Transverse colon (tissue), 4 donors: ENCODE data around the gene HEG1. TPM values are rescaled to one million over a fixed set of nuclear protein-coding genes. Genes with fewer than 3 reads are reported as not detected.

Experiments
- DNase-seq: peaks from one replicate; pipeline ENCODE4 v3.0.0-alpha.2; 2019
- H3K27ac ChIP-seq, 4 donors: fragments of 200-600 bp; sonication (generic); 2 replicates each; pipeline ENCODE4 v1.5.1; 2016 to 2018; ENCODE audit warnings: inconsistent platforms in 4 of 4
- H3K27me3 ChIP-seq: fragments of 200-600 bp; sonication (generic); 2 replicates; pipeline ENCODE4 v1.5.1; 2017; ENCODE audit warnings: inconsistent platforms
- H3K36me3 ChIP-seq, 4 donors: fragments of 200-600 bp; sonication (generic); 2 replicates each; pipeline ENCODE4 v1.5.1; 2017 to 2019; ENCODE audit warnings: inconsistent platforms in 4 of 4
- H3K4me1 ChIP-seq, 4 donors: fragments of 200-600 bp; sonication (generic); 2 replicates each; pipeline ENCODE4 v1.5.1; 2017 to 2020; ENCODE audit warnings: inconsistent platforms in 4 of 4
- H3K4me3 ChIP-seq, 4 donors: fragments of 200-600 bp; sonication (generic); 1 replicate in 1 of 4; 2 replicates in 3 of 4; pipeline versions ENCODE4 v1.5.1 to v1.6.1; 2017 to 2019; ENCODE audit warnings: inconsistent platforms in 4 of 4
- H3K9me3 ChIP-seq, 2 donors: fragments of 200-600 bp; sonication (generic); 2 replicates each; pipeline ENCODE4 v1.5.1; 2017 to 2019; ENCODE audit warnings: inconsistent platforms in 2 of 2
- EP300 ChIP-seq: sonication (generic); formaldehyde crosslinking; IDR thresholded peaks from one replicate; pipeline ENCODE4 v1.6.1; 2017; ENCODE audit warnings: antibody characterized with exemption, low read depth
- POLR2A ChIP-seq: fragments of 450-650 bp; IDR thresholded peaks from one replicate; pipeline ENCODE4 v1.6.1; 2016; ENCODE audit warnings: antibody characterized with exemption, mild to moderate bottlenecking, moderate library complexity
- POLR2AphosphoS5 ChIP-seq, 3 donors: sonication (generic); formaldehyde crosslinking; IDR thresholded peaks; one replicate each; pipeline ENCODE4 v1.6.1; 2016; ENCODE audit warnings: antibody characterized with exemption in 3 of 3
- WGBS, 2 donors: methylation state at CpG; one replicate each; pipeline ENCODE4 v1.1.5; 2018; ENCODE audit warnings: low coverage in 1 of 2; 5-methylcytosine and 5-hydroxymethylcytosine counted together
- in situ Hi-C, 4 donors: fragments of 200-750 bp; cut with MboI; loops; one replicate each; pipeline versions ENCODE4 v1.15.0 to v1.15.1; 2017; ENCODE audit warnings: low sequenced_read_pairs in 3 of 4, low pct_ligation_motif_present in 1 of 4, low pct_unique_long_range_greater_than_20kb in 1 of 4
- intact Hi-C: fragments of 100-400 bp; cut with DNase I; formaldehyde crosslinking; loops from one replicate; pipeline ENCODE4 v1.15.1; 2023; ENCODE audit warnings: low total_unique reads
- total RNA-seq, 4 donors: library from RNA; depleted of rRNA; stranded (reverse); fragments of >200 nt; gene quantifications; one replicate each; pipeline ENCODE4 v1.1.0, GENCODE V29; 2016
- TF ChIP-seq, protein P1 (sequence below), 5 experiments: fragments of 200-600 bp in 3 of 5; fragments of 450-650 bp in 2 of 5; sonication (generic) in 3 of 5; IDR thresholded peaks; 1 replicate in 2 of 5; 2 replicates in 3 of 5; pipeline ENCODE4 v1.5.1; 2016 to 2017; ENCODE audit warnings: antibody characterized with exemption in 5 of 5, inconsistent platforms in 3 of 5, mild to moderate bottlenecking in 2 of 5, moderate library complexity in 1 of 5

The HEG1 gene
- total RNA-seq, 4 donors from 2014 or later = 8.9 to 97.3 (median 10.6) TPM

- peak overlapping the region; percentile 49 to 77 (median 72) for H3K27ac ChIP-seq
- H3K9me3 ChIP-seq = no peaks in the 10 kb centered on the region
- no peak overlapping the region for H3K4me3 ChIP-seq
- no peak for TF ChIP-seq POLR2AphosphoS5 (IDR thresholded peaks at IDR 0.05)
- TF ChIP-seq EP300 = no peak
- TF ChIP-seq, protein P1, sequence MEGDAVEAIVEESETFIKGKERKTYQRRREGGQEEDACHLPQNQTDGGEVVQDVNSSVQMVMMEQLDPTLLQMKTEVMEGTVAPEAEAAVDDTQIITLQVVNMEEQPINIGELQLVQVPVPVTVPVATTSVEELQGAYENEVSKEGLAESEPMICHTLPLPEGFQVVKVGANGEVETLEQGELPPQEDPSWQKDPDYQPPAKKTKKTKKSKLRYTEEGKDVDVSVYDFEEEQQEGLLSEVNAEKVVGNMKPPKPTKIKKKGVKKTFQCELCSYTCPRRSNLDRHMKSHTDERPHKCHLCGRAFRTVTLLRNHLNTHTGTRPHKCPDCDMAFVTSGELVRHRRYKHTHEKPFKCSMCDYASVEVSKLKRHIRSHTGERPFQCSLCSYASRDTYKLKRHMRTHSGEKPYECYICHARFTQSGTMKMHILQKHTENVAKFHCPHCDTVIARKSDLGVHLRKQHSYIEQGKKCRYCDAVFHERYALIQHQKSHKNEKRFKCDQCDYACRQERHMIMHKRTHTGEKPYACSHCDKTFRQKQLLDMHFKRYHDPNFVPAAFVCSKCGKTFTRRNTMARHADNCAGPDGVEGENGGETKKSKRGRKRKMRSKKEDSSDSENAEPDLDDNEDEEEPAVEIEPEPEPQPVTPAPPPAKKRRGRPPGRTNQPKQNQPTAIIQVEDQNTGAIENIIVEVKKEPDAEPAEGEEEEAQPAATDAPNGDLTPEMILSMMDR (IDR thresholded peaks at IDR 0.05) = no peak
- no peak for TF ChIP-seq POLR2A
- no peak for DNase-seq
- in situ Hi-C loops = no loop called here
- H3K27me3 ChIP-seq = no peaks in the 10 kb centered on the region
- 78 to 89% methylated on average over 3 to 10 of the region's 10 CpGs for WGBS, 2 donors
- H3K4me1 ChIP-seq = peaks cover 23 to 63% (median 31%) of the 10 kb centered on the region in 4 donors
- intact Hi-C loops = loop anchor here (5.0 kb wide), 2 partner anchors 48 to 147 kb away; no protein-coding TSS in a partner anchor
- H3K36me3 ChIP-seq = no peaks in the 10 kb centered on the region
These were observed 51.8 kb downstream of the HEG1 start for GRCh38 chr3:125003859-125004595.

- in situ Hi-C loops = no loop called here
- intact Hi-C loops = loop anchor here (5.0 kb wide), 2 partner anchors 49 to 146 kb away; no protein-coding TSS in a partner anchor
These were observed 52.4 kb downstream of the HEG1 start for GRCh38 chr3:125003369-125003853.

DNA sequence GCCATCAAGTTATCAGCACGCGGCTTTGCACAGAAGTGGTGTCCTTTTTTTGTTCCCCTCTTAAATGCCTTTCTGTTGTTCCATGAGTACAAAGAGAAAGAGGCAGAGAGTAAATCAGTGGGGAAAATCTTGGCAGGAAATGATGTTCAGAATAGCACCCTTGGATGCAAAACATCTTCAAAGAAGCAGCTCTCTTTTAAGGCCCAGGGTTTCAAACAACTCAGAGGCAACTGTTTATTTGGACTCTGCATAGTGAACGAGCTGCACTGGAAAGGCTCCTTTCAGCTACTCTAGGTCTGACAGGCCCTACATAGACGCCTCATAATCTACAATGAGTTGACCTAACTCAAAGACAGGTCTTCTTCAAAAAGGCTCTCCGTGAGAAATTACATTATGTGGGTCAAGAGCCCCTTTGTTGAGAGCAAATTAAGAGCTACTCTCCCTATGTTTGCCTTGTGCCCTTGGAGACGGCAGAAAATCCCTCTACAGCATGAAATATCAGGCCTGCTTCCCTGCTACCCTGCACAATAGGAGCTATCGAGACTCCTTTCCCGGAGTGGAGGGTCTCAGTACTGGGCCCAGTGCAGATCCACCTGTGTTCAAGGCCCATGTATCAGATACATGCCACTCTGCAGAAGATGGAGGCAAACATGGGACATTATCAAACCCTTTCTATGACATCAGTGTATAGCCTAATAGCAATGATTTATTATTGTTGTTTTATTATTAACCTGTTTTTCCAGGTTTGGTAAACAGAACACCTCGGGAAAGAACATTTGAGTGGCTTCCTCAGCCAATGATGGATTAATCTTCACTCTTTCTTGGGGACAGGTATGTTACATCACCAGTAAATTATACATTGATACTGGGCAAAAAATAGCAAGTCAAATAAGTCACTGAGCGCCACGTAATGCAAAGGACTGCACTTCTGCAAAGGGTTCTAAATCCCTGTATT, 53.1 kb downstream of the HEG1 start:
- no peaks in the 10 kb centered on the region for H3K9me3 ChIP-seq
- 65 to 66% methylated on average over 6 to 11 of the region's 11 CpGs for WGBS, 2 donors
- intact Hi-C loops (loop anchor here (5.0 kb wide), 2 partner anchors 50 to 145 kb away; no protein-coding TSS in a partner anchor), in situ Hi-C loops (no loop called here)
- H3K4me3 ChIP-seq = no peak overlapping the region
- H3K36me3 ChIP-seq = no peaks in the 10 kb centered on the region
- peaks cover 23 to 63% (median 31%) of the 10 kb centered on the region in 4 donors for H3K4me1 ChIP-seq
- H3K27ac ChIP-seq = peak overlapping the region; percentile 49 to 77 (median 72)
- TF ChIP-seq EP300 = no peak
- peak in 1 of 3 donors; percentile 25 for TF ChIP-seq POLR2AphosphoS5 (IDR thresholded peaks at IDR 0.05)
- no peak for TF ChIP-seq POLR2A
- no peak for DNase-seq
- H3K27me3 ChIP-seq = no peaks in the 10 kb centered on the region

More at GRCh38 chr3:125003369-125003853, 52.4 kb downstream of the HEG1 start:
- Histone ChIP-seq H3K27ac (peak overlapping the region; percentile 49 to 77 (median 72)), H3K4me1 (peaks cover 23 to 63% (median 31%) of the 10 kb centered on the region in 4 donors), H3K36me3 (no peaks in the 10 kb centered on the region), H3K9me3 (no peaks in the 10 kb centered on the region), H3K27me3 (no peaks in the 10 kb centered on the region), H3K4me3 (no peak overlapping the region)
- peak; percentile 34 for DNase-seq
- TF ChIP-seq POLR2AphosphoS5 (IDR thresholded peaks at IDR 0.05) (peak; percentile 25 to 69 (median 28)), EP300 (no peak)
- 39 to 67% methylated on average over 2 to 7 of the region's 7 CpGs for WGBS, 2 donors

DNA sequence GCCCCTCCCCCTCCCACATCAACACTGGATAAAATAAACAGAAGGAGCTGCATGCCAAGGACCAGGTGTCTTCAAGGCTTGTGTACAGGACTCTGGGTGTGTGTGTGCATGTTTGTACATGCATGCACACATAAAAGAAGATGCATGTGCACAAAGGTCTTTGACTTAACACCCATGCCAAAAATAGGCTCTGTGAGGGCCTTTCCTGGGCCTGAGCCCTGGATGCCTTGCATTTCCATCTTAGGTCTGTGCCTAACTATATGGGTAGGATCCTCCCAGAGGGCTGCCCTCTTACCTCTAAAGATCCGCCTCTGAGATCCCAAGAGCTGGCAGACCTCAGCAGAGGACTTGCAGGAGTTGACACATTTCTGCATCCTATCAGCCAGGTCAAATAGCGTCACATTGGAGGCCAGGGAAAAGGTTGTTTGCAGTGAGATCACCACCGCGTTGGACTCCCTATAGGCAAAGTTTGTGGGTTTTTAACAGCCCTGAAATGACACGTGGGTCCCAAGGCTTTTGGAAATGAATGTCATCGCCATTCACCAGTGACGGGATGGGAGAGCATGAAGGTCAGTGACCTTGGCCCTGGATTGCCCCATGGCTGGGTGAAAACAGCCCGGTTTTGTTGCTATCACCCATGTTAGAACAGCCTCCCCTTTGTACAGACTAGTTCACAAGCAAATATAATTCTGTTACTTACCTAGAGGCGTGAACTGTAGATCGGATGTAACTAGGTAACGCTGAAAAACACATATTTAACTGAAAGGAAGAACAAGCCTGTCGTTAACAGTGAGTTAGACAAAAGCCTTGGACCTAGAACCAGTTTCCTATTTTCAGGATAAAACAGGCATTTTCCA, 54.0 kb downstream of the HEG1 start:
- H3K4me3 ChIP-seq = no peak overlapping the region
- in situ Hi-C loops = no loop called here
- no peak for TF ChIP-seq POLR2A
- TF ChIP-seq EP300 = no peak
- no peak for TF ChIP-seq POLR2AphosphoS5 (IDR thresholded peaks at IDR 0.05)
- TF ChIP-seq, protein P1 (IDR thresholded peaks at IDR 0.05) = no peak
- H3K9me3 ChIP-seq = no peaks in the 10 kb centered on the region
- 32 to 45% methylated on average over 6 to 12 of the region's 12 CpGs for WGBS, 2 donors
- peak overlapping the region; percentile 49 to 77 (median 72) for H3K27ac ChIP-seq
- H3K4me1 ChIP-seq = peaks cover 23 to 63% (median 31%) of the 10 kb centered on the region in 4 donors
- H3K27me3 ChIP-seq = no peaks in the 10 kb centered on the region
- intact Hi-C loops = loop anchor here (5.0 kb wide), 2 partner anchors 51 to 144 kb away; no protein-coding TSS in a partner anchor
- no peak for DNase-seq
- no peaks in the 10 kb centered on the region for H3K36me3 ChIP-seq
